ENCODE measurements around the gene MDM1. TPM values are rescaled to one million over a fixed set of nuclear protein-coding genes. Genes with fewer than 3 reads are reported as not detected.
A peak's percentile ranks its signal among the peaks of the same experiment; 100 is the strongest.

MDM1 gene
- total RNA-seq, 6 experiments from 2014 or later, result 7.3 to 9.1 (median 7.8) TPM

DNA sequence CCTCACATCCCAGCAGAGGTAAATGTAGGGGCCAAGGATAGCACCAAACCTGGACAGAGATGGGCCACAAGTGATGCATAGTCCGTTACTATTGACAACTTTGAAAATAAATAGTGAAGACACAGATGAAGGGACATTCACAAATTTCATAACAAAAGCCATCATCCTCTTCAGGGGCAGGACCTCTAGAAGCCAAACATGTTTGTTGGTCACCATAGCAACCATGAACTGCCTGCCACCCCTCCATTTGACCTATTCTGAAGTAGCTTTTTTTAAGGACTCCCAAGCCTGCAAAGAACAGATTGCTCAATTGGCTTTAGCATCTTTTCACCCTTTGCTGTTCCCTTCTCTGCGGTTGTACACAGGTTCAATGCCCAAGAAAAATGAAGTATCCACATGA lies 35.7 kb upstream of the MDM1 start:
- Mint-ChIP-seq H3K27me3 (ENCODE audit: insufficient read depth) (peaks cover 1% of the 10 kb centered on the region), H3K4me3 (no peak overlapping the region), H3K36me3 (ENCODE audit: low read depth) (no peaks in the 10 kb centered on the region), H3K27ac (no peak overlapping the region), H3K4me1 (ENCODE audit: low read depth) (peaks cover 32% of the 10 kb centered on the region), H3K9me3 (no peaks in the 10 kb centered on the region)
- DNase-seq, result no peak
- TF ChIP-seq, protein P1, sequence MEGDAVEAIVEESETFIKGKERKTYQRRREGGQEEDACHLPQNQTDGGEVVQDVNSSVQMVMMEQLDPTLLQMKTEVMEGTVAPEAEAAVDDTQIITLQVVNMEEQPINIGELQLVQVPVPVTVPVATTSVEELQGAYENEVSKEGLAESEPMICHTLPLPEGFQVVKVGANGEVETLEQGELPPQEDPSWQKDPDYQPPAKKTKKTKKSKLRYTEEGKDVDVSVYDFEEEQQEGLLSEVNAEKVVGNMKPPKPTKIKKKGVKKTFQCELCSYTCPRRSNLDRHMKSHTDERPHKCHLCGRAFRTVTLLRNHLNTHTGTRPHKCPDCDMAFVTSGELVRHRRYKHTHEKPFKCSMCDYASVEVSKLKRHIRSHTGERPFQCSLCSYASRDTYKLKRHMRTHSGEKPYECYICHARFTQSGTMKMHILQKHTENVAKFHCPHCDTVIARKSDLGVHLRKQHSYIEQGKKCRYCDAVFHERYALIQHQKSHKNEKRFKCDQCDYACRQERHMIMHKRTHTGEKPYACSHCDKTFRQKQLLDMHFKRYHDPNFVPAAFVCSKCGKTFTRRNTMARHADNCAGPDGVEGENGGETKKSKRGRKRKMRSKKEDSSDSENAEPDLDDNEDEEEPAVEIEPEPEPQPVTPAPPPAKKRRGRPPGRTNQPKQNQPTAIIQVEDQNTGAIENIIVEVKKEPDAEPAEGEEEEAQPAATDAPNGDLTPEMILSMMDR (IDR thresholded peaks at IDR 0.05), result no peak

DNA sequence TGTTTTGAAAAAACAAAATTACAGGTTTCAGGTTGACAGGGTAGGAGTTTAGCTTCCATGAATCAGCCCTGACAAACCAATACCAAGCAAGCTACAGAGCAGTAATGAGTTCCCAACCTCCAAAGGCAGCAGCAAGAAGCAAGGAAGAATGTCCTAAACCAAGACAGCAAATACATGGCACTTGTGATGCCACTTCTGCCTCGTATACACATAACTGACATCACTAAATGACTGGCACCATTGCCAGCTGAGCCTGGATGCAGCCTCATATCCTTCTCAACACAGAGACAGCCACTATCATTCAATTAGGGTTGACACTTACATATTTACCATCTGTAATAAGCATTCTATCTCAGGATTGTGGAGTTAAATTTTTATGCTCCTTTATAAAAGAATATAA lies 35.0 kb upstream of the MDM1 start:
- Mint-ChIP-seq H3K36me3 (ENCODE audit: low read depth) (no peaks in the 10 kb centered on the region), H3K4me3 (no peak overlapping the region), H3K4me1 (ENCODE audit: low read depth) (peaks cover 32% of the 10 kb centered on the region), H3K27ac (no peak overlapping the region), H3K27me3 (ENCODE audit: insufficient read depth) (peaks cover 1% of the 10 kb centered on the region), H3K9me3 (no peaks in the 10 kb centered on the region)
- DNase-seq, result no peak
- TF ChIP-seq, protein P1 (IDR thresholded peaks at IDR 0.05), result no peak

DNA sequence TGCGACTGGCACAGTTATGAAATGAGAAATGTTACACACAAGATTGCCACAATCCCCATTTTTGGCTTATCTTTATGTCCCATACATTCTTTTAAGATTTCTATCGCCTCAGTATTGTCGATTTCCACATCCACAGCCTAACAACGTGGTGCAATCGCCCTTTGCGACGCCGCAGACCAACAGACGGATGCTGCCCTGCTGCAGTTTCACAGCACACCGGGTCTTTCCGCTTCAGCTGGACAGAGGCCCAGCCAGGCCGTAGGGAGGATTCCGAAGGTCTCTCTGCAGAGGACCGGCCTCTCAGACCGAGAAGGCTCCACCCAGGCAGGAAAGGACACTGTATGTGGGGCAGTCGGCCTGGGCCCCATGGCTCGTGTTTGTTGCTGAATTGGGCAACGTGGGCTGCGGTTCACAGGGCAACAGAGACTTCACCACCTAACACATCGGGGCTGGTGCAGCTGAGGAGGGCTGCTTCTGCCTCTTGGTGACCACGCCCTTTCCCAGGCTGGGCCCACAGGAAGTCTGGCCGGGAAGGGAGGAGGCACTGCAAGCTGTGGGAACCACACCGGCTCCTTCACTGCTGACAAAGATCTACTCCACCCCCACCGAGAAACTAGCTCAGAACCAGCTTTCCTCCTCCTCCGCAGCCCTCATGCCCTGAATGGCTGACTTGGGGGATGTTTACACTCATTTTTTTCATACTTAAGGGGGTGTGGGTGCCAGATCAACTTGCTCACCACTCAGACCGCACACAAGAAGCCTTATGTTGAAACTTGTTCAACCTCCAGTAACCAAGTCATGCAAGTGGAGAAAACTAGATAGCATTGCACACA lies 32.9 kb upstream of the MDM1 start:
- H3K36me3 Mint-ChIP-seq (ENCODE audit: low read depth), result no peaks in the 10 kb centered on the region
- no peaks in the 10 kb centered on the region; the same call in 1 of the 2 replicates for H3K27me3 Mint-ChIP-seq (ENCODE audit: insufficient read depth)
- peak overlapping the region; percentile 95 for H3K27ac Mint-ChIP-seq
- peak overlapping the region; percentile 81 for H3K4me3 Mint-ChIP-seq
- H3K9me3 Mint-ChIP-seq, result no peaks in the 10 kb centered on the region
- H3K4me1 Mint-ChIP-seq (ENCODE audit: low read depth), result peaks cover 32% of the 10 kb centered on the region
- peak; percentile 92 for DNase-seq
- TF ChIP-seq, protein P1 (IDR thresholded peaks at IDR 0.05), result no peak

DNA sequence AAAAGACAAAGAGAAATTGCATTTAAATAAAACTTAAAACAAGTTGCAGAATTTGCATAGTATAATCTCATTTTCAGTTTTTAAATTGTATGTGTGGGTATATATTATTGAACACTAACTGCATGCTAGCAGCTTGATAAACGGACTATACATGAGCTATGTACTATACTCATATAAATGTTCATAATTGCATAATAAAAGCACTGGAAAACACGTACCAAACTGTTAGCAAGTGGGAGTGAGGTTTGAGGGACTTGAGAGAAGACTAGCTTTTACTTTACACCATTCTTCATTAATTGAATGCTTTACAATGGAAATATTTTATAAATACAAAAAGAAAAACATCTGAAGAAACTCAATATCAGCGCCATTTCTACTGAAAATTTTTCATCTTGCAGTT lies 32.2 kb upstream of the MDM1 start:
- Mint-ChIP-seq H3K4me3 (no peak overlapping the region), H3K27ac (peak overlapping the region; percentile 95; the same call in 1 of the 2 replicates), H3K36me3 (ENCODE audit: low read depth) (no peaks in the 10 kb centered on the region), H3K9me3 (no peaks in the 10 kb centered on the region), H3K27me3 (ENCODE audit: insufficient read depth) (no peaks in the 10 kb centered on the region; the same call in 1 of the 2 replicates), H3K4me1 (ENCODE audit: low read depth) (peaks cover 36% of the 10 kb centered on the region)
- no peak for DNase-seq
- TF ChIP-seq, protein P1 (IDR thresholded peaks at IDR 0.05), result no peak

DNA sequence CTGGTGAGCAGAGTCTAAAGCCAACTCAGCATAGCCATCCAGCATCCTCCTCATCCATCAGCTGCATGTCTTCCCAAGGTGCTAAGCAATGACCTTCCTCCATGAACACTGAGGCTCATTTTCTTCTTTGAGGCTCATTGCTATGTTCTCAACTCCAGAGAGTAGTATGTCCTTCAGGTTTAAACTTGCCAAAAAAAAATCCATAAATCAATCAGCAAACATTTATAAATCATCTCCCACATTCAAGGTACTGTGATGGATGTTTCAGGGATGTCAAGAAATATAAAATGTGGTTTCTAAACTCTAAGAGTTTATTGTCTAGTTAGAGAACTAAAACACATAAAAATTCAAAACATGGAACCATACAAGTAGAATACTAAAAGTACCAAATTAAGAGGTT lies 29.8 kb upstream of the MDM1 start:
- DNase-seq, result no peak
- Mint-ChIP-seq H3K4me3 (no peak overlapping the region), H3K9me3 (no peaks in the 10 kb centered on the region), H3K4me1 (ENCODE audit: low read depth) (peaks cover 51% of the 10 kb centered on the region), H3K27me3 (ENCODE audit: insufficient read depth) (no peaks in the 10 kb centered on the region; the same call in 1 of the 2 replicates), H3K27ac (no peak overlapping the region), H3K36me3 (ENCODE audit: low read depth) (no peaks in the 10 kb centered on the region)
- TF ChIP-seq, protein P1 (IDR thresholded peaks at IDR 0.05), result no peak
